SHP77 (cell line): Measurements from ENCODE around the gene NUDT22.

ENCODE experiments used
- DNase-seq, 2 experiments: peaks; one replicate each; lab custom pipeline; 2025; lab: John Stamatoyannopoulos, UW

Gene NUDT22, protein sequence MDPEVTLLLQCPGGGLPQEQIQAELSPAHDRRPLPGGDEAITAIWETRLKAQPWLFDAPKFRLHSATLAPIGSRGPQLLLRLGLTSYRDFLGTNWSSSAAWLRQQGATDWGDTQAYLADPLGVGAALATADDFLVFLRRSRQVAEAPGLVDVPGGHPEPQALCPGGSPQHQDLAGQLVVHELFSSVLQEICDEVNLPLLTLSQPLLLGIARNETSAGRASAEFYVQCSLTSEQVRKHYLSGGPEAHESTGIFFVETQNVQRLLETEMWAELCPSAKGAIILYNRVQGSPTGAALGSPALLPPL

DNA sequence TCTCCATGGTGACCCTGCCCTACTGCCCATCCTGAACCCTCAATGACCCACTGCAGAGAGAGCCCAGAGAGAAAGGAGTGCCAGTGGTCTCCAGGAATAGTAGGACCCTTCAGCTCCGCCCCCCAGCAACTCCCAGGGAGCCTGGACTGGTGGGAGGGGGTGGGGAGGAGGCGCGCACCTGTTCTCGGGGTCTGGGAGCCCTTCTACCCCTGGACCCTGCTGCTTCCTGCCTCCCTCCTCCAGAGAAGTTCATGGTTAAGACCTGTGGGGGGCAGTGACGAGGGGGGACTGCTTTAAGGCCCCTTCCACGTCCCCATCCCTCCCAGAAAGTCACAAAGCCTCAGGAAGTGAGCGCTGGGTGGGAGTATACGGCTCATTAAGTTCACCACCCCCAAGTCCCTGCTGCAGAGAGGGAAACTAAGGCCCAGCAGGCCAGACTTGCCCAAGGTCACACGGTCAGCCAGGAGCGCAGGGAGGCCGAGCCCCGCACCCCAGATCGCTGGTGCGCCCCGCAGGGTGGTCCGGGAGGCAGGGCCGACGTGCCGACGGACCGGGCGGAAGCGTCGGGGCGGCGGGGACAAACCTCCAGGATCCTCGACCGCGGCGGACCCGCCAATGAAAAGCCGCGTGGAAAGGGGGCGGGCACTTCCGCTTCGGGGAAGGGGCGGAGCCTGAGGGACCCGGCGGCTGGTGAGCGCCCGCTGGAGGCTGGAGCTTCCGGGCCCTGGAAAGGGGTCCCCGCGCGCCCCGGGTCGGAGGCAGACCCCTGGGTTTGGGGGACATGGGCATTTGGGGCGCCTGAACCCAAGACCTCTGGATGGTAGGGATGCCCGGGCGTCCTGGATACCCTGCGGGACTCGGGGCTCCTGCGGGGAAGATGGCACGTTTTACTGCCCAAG lies at the start of gene NUDT22, which contains the start of gene TRPT1:
Gene NUDT22 (plus strand): TSS at position 667 of the 899 bp plus-strand sequence. CDS start 379 bp downstream, outside the sequence.
Gene TRPT1 (minus strand): TSS at position 579 of the 899 bp plus-strand sequence. CDS start 326 bp downstream, at position 253.
- DNase-seq = peak; percentile 79 to 87

DNA sequence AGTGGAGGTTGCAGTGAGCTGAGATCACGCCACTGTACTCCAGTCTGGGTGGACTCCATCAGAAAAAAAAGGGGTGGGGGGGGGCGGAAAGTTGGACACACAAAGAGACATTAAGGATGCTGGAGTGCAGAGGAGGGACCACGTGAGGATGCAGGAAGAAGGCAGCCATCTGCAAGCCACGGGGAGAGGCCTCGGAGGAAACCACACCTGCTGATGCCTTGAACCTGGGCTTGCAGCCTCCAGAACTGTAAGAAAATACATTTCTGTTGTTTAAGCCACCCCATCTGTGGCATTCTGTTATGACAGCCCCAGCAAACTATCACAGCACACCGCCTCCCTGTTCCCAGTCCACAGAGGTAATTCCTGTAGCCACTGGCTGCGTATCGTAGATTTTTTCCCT lies 49.3 kb upstream of the NUDT22 start:
- DNase-seq = no peak

DNA sequence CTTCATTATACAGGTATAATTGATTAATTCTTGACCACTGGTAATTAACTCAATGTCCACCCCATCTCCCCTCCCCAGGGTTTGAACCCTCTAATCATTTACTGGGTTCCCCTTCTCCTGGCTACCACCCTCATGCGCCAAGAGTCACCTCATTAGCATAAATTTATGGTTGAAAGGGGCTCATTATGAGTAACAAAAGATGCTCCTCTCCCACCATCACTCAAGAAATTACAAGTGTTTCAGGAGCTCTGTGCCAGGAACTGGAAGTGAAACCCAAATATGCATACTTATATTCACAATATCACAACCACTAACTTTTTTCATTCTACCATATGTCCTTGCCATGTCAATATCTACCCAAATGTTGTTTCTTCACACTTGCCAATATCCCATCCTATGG lies 47.9 kb upstream of the NUDT22 start:
- no peak for DNase-seq

DNA sequence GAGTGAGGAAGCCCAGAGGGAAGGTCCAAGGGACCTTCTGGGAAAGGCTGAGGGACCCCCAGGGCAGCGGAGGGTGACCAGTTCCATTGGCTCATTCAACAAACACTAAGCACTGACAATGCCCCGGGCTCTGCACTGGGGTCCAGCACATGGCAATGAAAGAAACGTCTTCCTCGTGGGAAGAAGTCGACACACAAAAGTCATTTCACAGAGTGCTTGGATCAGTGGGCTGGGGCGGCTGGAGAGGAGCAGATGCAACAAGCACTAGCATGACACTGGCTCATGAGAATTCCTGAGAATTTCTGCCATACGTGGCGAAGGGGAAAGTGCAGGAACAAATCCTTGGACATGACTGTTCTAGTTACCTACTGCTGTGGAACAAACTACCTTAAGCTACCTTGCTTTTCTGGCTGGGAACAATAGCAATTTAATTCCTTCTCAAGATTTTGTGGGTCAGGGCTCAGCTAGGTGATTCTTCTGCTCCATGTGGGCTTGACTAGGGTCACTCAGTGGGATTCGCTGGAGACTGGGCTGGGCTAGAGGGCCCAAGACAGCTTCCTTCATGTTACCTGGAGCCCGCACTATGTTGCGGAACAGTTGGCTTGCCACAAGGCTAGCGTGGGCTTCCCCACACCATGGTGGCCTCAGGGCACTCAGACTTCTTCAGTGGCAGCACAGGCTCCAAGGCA lies 47.0 kb upstream of the NUDT22 start:
- DNase-seq = no peak

DNA sequence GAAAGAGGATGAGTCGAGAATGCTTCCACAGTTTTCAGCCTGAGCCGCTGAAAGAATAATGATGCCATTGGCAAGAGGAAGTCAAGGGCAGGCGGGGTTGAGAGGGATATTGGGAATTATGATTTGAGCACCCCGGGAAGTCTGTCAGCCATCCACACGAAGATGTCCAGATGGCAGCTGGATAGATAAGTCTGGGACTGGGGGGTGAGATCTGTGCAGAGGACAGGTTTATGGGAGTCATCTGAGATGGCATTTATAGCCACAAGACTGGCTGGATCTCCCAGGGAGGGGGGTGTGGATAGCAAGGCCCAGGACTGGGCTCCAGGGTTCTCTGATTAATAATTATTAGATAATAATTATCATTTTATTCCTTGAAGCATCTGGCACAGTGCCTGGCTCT lies 45.2 kb upstream of the NUDT22 start:
- DNase-seq = no peak

DNA sequence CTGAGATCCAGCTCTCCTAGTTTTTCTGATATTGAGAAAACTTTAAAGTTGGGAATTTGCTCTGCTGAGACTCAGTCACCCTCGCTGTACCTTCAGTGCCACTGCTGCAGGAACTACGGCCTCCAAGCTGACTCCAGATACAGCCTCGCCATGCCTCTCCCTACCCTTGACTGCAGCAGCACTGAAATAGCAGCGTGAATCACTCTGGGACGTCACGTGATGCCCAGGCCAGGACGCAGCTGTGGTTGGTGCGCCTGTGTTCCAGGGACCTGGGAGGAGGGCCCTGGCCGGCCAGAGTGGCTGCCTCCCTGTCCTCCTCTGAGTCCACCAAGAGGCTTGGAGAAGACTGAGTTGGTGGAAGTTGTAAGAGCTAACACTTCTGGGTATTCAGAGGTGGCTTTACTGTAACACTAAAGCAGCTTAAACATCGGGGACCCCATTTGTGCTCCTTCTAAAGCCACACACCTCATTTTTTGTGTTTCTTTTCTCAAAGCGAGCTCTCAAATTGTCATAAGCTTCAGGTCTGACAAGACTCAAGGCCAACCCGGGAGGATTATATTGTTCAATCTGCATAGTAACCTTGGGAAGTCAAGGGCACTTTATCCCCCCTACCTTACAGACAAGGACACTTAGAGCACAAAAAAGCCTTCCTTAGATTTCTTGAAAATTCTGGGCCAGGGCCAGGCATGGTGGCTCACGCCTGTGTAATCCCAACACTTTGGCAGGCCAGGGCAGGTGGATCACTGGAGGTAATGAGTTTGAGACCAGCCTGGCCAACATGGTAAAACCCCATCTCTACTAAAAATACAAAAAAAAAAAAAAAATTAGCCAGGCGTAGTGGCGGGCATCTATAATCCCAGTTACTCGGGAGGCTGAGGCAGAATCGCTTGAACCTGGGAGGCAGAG lies 44.3 kb upstream of the NUDT22 start:
- peak; percentile 87 to 89 for DNase-seq

DNA sequence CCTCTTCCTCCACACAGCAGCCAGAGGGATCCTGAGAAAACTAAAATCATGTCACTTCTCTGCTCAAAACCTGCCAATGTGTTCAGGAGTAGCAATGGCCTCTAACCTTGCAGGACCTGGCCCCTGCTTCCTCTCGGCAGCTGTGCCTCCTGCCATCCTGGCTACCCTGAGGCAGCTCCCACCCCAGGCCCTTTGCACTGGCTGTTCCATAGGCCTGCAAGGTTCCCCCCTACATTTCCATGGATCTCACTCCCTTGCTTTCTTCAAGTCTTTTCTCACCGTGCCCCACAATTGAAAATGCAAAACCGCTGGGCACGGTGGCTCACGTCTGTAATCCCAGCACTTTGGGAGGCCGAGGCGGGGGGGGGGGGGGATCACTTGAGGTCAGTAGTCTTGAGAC lies 42.2 kb upstream of the NUDT22 start:
- DNase-seq = no peak

DNA sequence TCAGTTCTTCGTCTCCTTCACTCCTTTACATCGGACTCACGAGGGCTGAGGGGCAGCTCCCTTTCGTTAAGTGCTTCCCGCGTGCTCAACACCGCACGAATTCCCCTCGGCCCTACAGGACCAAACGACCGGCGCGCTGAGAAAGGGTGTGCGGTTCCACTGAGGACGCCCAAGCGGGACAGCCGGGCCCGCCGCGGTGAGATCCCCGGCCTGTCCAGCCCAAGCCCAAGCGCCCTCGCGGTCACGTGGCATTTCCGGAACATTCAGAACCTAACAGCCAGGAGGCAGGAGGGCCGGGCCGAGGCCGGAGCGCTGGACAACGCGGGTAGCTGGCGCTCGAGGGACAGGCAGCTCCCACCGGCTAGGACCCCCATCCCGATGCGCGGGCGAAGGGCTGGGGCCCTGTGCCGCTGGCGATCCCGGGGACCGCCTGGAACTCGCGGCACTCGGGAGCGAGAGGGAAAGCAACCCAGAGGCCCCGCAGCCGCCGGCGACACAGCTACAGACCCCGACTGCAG lies 40.8 kb upstream of the NUDT22 start:
- DNase-seq = peak in 1 of 2 experiments; percentile 64

DNA sequence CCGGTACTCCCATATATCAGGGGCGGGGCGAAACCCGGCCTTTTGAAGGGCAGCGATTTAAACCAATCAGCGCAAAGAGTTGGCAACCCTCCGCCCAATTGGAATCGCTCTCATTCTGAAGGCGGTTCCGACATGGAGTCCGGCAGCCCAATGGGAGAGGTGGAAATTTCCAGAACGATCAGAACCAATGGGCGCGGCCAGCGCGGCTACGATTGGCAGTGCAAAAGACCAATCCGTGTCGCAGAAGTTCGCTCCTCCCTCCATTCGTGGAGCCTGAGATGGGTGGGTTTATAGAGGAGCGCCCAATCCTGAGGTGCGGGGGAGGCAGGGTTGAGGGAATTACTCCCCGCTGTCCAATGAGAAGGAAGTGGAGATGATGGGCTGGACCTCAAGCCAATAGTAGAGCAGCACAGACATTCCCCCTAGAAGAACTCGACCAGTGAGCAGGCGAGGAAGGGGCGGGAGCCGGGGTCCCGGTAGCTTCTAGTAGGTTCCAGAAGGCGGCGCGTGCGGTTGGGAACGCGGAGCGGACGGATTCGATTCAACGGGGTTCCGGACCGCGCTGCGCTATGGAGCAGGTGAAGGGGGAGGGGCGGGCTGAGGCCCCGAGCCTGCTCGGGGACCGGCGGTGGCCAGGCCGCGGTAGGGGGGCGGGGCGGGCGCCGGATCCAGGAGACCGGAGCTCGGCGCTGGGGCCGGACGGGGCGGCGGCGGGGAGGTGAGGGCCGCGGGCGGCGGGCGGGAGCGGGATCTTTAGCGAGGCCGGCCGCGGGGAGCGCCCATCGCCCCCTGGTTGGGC lies 40.2 kb upstream of the NUDT22 start, which contains the start of gene STIP1:
Gene STIP1 (plus strand): TSS at position 479 of the 799 bp plus-strand sequence. CDS start 91 bp downstream, at position 570.
- peak; percentile 100 for DNase-seq

DNA sequence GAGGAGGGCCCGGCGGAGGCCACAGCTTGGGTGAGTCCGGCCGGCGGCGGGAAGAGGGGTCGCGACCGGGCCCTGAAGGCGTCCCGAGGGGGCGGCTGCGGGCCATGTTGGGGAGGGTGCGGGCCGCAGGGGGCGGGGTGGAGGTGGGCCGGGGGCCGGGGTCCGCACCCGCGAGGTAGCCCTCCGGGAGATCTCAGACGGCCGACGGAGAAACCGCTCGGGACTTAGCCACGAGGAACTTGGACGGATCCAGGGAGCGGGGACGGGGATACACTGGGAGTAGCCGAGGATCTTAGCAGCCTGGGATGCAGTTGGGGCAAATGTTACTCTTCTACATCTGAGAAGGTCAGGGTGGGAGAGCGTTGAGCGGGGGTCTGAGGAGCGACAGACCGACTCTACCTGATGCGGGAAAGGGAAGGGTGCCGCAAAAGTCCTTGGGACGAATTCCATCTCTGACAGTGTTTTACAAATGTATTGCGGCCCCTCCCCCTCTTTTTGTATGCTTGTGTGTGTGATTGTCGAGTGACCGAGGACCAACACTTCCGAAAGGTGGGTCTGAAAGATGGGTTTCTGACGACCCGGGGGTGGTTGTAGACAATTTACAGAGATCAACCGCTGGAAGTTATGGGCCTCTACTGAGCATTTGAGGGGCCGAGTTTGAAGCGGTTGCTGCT lies 39.4 kb upstream of the NUDT22 start:
- DNase-seq = no peak

DNA sequence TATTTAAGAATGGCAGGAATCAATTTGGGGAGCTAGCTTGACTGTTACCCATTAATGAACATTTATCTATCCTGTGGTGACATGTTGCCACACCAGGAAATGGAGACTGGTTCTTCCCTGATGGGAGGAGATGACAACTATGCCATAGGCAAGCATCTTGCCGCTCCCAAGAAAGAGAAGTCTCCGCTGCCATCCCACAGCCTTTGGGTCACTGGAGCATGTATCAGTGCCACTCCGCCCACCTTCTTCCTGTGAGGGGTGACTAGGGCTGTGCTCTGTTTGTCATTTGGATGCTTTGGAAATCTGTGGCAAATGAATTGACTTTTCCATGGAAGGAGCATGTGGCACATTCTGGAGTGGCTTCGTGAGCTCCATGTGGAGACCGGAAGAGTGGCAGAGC lies 33.6 kb upstream of the NUDT22 start:
- DNase-seq = no peak

DNA sequence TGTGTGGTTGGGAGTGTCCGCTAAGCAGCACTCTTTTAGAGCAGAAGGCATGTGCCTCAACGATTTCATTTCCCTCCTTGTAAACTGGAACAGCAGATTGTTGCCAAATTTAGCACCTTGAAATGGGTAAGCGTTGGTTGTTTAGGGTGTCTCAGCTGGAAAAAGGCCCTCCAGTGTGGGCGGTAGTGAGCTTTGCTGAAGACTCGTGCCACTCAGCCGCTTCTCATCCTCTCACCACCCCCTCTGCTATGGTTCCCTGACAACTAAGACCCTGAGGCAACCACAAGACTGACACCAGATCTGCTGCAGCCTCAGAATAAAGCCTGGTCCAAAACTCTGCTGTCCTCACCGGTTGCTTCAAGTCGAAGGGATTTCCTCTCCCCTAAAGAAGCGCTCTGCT lies 29.4 kb upstream of the NUDT22 start:
- DNase-seq = no peak

DNA sequence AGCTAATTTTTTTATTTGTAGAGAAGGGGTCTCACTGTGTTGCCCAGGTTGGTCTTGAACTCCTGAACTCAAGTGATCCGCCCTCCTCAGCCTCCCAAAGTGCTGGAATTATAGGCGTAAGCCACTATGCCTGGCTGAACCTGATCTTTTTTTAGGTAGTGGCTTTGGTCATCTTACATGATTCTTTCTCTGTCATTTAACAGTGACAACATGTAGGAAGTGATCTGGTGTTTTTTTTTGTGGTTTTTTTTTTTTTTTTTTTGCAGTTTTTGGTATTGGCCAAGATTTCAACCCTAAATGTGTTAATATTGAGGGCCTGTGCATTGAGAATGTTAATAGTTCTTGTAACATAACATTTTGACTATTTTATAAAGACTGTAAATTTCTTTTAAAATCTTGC lies 27.6 kb upstream of the NUDT22 start:
- no peak for DNase-seq

DNA sequence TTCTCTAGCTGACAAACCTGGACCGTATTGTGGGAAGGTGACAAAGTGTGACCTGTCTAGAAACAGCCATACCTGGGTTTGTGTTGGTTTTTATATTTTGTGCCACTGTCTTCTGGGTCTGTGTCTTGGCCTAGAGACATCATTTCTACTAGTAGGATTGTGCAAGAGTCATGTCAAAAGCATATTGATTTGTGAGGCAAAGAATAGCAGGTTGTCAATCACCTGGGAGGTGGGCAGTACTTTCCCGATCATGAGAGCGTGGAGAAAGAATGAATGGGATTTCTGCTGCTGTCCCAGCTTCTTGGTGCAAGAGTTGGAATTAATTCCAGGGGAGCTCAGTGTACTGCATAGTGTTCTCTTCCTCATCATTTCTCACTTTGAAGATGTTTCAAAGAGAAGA lies 24.5 kb upstream of the NUDT22 start:
- no peak for DNase-seq

DNA sequence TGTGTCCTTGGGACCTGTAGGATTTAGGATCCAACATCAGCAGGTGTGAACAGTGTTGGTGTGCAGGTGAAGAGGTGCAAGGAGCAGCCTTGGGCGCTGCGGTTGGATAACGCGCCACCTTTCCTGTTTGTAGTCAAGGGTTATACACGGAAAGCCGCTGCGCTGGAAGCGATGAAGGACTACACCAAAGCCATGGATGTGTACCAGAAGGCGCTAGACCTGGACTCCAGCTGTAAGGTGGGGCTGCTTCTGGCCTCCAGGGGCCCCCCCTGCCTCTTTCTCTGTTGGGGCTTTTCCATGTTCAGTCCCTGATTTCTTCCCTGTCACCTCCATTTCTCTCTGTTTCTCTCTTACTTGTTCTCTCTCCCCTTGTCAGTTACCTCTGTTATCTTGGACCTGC lies 23.1 kb upstream of the NUDT22 start:
- DNase-seq = no peak

DNA sequence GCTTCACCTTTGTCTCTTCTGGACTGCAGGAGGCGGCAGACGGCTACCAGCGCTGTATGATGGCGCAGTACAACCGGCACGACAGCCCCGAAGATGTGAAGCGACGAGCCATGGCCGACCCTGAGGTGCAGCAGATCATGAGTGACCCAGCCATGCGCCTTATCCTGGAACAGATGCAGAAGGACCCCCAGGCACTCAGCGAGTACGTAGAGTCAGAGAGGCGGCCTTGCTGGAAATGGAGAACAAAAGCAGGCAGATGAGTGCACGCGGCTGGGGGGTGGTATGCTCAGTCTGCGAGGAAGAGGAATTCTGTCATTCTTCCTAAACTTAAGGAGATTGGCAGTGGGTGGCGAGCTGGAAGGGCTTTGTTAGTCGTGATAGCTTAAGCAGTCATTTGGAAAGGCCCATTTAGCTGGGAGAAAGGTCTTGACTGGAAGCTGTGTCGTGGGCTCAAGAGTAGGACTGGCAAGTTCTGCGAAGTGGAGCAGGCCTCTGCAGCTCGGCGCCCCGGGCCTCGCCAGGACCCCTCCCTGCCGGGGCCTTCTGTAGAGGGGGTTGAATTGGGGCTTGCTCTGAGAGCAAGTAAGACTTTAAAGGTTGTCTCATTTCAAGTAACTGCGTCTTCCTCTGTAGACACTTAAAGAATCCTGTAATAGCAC lies 22.5 kb upstream of the NUDT22 start:
- DNase-seq = no peak

DNA sequence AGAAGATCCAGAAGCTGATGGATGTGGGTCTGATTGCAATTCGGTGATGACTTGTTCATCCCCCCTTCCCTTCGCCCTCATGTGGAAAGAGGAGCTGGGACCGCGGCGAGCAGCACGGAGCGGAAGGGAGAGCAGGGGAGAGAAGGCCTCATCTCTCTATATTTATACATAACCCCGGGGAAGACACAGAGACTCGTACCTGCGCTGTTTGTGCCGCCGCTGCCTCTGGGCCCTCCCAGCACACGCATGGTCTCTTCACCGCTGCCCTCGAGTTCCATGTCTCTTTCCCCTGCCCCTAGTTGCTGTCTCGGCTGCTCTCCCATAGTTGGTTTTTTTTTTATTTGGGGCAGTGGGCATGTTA lies 22.0 kb upstream of the NUDT22 start:
- no peak for DNase-seq

DNA sequence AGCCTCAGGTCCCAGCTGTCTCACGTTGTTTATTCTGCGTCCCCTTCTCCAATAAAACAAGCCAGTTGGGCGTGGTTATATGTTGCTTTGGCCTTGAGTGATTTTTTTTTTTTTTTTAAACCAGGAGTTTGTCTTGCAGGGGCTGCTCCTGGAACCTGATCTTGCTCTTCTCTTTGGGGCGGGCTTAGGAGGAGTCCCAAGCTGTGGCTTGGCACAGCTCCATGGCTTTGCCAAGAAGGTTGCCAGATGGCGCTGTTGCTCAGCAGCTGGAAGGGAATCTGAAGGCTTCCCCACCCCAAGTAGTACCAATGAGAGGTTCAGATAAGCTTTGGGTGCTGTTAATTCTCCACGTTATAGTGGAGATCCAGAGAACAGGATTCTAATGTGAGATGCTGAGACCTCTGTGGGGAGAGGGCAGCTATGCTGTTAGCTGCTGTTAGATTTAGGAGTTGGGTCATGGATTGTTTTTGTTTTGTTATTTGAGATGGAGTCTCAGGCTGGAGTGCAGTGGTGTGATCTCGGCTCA lies 21.5 kb upstream of the NUDT22 start:
- DNase-seq = peak; percentile 62 to 72
